ENCODE measurements around the gene CSTPP1.

CSTPP1 gene

DNA sequence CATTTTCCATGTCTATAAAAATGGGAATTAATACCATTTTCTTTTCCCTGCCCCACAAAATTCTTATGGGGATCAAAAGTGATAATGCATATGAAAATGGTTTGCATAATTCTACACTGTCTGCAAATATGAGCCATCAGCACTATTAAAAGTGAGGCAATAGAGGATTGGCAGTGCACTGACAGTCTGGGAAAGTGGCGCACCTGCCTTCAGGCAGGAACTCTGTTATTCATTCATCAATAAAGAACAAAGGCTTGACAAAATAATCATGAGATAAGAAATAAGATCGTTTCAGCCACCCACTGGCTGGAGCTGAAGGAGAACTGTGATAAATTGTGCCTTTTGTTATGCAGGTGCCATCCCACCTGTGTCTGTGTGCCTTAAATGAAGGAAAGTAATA, 190.7 kb downstream of the CSTPP1 start:
- no peaks in the 10 kb centered on the region for H3K36me3 Mint-ChIP-seq (ENCODE audit: low read depth)
- H3K4me1 Mint-ChIP-seq (ENCODE audit: low read depth): no peaks in the 10 kb centered on the region
- no peak for DNase-seq (ENCODE audit: low spot score)
- no peaks in the 10 kb centered on the region for H3K9me3 Mint-ChIP-seq
- H3K27ac Mint-ChIP-seq: no peak overlapping the region
- no peaks in the 10 kb centered on the region for H3K27me3 Mint-ChIP-seq (ENCODE audit: low read depth)
- no peak overlapping the region for H3K4me3 Mint-ChIP-seq

DNA sequence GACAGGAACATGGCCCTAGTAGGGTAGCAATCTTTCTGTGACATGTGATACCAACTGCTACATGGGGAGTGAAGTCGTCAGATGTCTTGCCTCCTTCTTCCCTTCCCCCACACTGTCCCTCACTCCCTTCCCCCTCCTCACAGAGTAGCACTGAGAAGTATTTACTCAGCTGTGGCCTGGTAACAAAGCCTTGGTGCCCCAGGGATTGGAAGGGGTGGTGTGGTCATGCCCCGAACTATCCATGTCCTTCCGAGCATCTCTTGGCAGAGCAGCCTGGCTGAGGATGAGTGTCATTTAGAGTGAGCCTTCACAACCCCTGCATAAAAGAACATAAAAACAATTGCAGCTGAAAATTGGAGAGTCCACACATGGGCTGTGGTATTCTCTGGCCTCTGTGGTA, 194.0 kb downstream of the CSTPP1 start:
- no peaks in the 10 kb centered on the region for H3K4me1 Mint-ChIP-seq (ENCODE audit: low read depth)
- H3K27ac Mint-ChIP-seq: no peak overlapping the region
- no peaks in the 10 kb centered on the region for H3K36me3 Mint-ChIP-seq (ENCODE audit: low read depth)
- H3K27me3 Mint-ChIP-seq (ENCODE audit: low read depth): no peaks in the 10 kb centered on the region
- DNase-seq (ENCODE audit: low spot score): no peak
- no peak overlapping the region for H3K4me3 Mint-ChIP-seq
- H3K9me3 Mint-ChIP-seq: no peaks in the 10 kb centered on the region

DNA sequence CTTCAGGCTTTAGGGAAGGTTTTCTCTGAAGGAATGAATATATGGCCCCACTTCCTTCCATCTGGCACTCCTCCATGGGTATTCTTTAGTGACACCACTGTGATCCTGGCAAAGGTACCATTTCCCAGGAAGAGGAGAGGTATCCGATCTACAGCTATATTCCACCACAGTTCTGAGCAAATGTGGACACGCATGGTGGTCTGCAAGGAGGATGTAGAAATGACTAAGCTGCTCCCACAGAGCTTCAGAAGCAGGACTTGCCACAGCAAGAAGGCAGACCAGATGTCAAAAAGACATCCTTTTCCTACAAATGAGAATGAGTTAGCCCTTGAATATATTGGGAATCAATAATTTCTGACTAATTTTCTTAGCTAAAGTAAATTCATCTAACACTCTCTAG, 194.6 kb downstream of the CSTPP1 start:
- Mint-ChIP-seq H3K4me1 (ENCODE audit: low read depth) (no peaks in the 10 kb centered on the region), H3K9me3 (no peaks in the 10 kb centered on the region), H3K36me3 (ENCODE audit: low read depth) (no peaks in the 10 kb centered on the region), H3K27ac (no peak overlapping the region), H3K27me3 (ENCODE audit: low read depth) (no peaks in the 10 kb centered on the region), H3K4me3 (no peak overlapping the region)
- no peak for DNase-seq (ENCODE audit: low spot score)

DNA sequence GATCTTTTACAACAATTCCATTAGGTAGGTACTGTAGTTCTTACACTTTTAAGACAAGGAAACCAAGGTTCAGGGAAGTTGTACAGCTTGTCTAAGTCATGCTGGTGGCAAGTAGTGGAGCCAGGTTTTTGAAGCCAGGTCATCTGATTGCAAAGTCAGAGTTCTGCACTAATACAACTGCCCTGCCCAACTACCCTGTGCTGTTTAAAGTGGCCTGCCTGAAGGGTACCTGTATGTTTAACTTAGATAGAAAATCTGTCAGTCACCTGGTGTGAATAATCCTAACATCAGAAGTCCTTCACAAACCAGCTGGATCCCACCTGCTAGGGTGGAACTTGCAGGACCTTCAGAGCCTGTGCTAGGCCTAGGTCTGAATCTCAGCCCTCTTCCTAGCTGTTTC, 195.9 kb downstream of the CSTPP1 start:
- Mint-ChIP-seq H3K27ac (no peak overlapping the region), H3K4me3 (no peak overlapping the region), H3K27me3 (ENCODE audit: low read depth) (no peaks in the 10 kb centered on the region), H3K9me3 (no peaks in the 10 kb centered on the region), H3K4me1 (ENCODE audit: low read depth) (no peaks in the 10 kb centered on the region), H3K36me3 (ENCODE audit: low read depth) (no peaks in the 10 kb centered on the region)
- DNase-seq (ENCODE audit: low spot score): no peak

DNA sequence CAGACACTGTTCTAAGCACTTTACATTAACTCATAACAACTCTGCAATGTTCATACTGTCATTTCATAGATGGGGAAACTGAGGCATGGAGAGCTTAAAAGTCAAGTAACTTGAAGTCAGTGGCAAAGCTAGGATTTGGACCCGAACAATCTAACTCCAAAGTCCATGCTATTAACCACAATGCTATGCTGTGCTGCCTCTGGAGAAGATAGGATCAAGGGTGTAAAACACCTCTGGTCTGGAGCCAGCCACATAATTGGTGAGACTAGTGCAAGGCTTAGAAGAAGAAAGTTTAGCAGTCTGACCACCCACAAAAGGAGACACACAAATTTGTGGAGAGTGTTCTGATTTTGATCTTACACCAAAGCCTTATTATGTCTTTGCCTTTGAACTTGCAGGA, 196.4 kb downstream of the CSTPP1 start:
- Mint-ChIP-seq H3K9me3 (no peaks in the 10 kb centered on the region), H3K27me3 (ENCODE audit: low read depth) (no peaks in the 10 kb centered on the region), H3K4me1 (ENCODE audit: low read depth) (no peaks in the 10 kb centered on the region), H3K36me3 (ENCODE audit: low read depth) (no peaks in the 10 kb centered on the region), H3K4me3 (no peak overlapping the region), H3K27ac (no peak overlapping the region)
- DNase-seq (ENCODE audit: low spot score): no peak

DNA sequence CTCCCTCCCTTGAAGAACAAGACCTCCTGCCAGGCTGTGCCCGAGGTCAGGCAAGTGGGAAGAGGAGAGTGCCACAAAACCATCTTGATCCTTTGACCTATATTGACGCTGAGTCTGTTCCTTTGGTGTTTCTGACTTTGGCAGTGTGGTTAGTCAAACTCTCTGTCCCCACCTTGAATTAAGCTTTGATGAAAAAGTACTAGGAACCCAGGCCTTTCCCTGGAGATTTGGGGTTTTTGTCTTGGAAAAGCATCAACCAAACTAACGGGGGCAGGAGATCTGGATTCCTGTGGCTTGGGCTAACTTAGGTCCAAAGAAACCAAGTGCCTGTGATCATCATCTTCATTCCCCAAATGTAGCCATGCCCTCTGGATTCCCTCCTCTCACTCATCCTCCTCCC, 199.8 kb downstream of the CSTPP1 start:
- Mint-ChIP-seq H3K36me3 (ENCODE audit: low read depth) (peaks cover 3% of the 10 kb centered on the region), H3K4me1 (ENCODE audit: low read depth) (peaks cover 3% of the 10 kb centered on the region), H3K4me3 (no peak overlapping the region), H3K27me3 (ENCODE audit: low read depth) (no peaks in the 10 kb centered on the region), H3K27ac (no peak overlapping the region), H3K9me3 (no peaks in the 10 kb centered on the region)
- no peak for DNase-seq (ENCODE audit: low spot score)

DNA sequence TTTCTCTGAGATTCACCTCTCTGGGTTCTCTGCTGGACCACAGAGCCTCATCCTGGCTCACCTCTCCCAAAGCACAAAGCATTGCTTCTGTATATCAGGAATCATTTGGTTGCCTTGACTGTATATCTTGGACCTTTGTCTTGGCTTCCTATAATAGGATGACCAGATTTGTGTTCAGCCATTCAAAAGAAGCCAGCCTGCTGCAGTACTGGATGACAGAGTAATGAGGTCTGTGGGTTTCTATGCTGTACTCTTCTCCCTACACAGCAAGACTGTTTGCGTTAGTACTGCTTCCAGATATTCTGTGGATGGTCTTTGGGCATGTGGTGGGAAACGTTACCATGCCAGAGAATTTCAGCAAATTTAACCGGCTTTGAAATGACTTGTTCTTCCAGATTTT, 200.4 kb downstream of the CSTPP1 start:
- H3K9me3 Mint-ChIP-seq: no peaks in the 10 kb centered on the region
- H3K27ac Mint-ChIP-seq: no peak overlapping the region
- H3K36me3 Mint-ChIP-seq (ENCODE audit: low read depth): peaks cover 3% of the 10 kb centered on the region
- no peak for DNase-seq (ENCODE audit: low spot score)
- no peak overlapping the region for H3K4me3 Mint-ChIP-seq
- peaks cover 3% of the 10 kb centered on the region for H3K4me1 Mint-ChIP-seq (ENCODE audit: low read depth)
- H3K27me3 Mint-ChIP-seq (ENCODE audit: low read depth): no peaks in the 10 kb centered on the region

DNA sequence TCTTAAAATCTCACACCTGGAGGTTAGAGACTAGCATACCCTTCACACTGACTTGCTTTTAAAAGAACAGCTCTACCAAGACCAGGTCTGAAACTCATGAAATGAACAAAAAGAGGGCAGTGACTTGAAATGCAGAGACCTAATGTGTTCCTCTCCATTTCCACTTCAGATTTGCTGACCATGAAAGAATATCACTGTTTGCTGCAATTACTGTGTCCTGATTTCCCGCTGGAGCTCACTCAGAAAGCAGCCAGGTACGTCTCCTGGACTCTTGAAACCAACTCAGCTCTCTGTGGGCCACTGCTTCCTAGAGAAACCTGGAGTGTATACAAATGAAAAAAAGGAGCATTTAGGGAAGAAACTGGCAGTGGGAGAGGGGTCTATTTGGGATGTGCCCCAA, 200.9 kb downstream of the CSTPP1 start:
- H3K4me3 Mint-ChIP-seq: no peak overlapping the region
- H3K36me3 Mint-ChIP-seq (ENCODE audit: low read depth): peaks cover 3% of the 10 kb centered on the region
- DNase-seq (ENCODE audit: low spot score): no peak
- no peaks in the 10 kb centered on the region for H3K9me3 Mint-ChIP-seq
- peaks cover 3% of the 10 kb centered on the region for H3K4me1 Mint-ChIP-seq (ENCODE audit: low read depth)
- no peaks in the 10 kb centered on the region for H3K27me3 Mint-ChIP-seq (ENCODE audit: low read depth)
- H3K27ac Mint-ChIP-seq: no peak overlapping the region

DNA sequence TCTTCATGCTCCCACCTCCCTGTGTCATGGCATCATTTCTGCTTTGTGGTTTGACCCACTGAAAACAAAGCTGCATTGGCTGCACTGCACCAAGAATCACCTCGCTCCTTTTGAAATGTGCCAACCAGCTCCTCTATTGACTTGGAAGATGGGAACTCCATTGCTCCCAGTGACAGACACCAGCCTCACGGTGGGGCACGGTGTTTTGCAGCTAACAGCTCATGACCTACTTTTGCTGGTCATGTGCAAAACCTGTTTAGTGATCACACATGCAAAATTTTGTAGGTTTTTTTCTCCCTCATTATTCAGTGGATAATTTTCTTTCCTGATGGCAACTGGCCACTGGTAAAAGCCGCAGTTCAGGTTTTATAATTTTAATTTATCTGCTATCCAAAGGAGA, 203.3 kb downstream of the CSTPP1 start:
- H3K4me3 Mint-ChIP-seq: no peak overlapping the region
- no peak for DNase-seq (ENCODE audit: low spot score)
- H3K4me1 Mint-ChIP-seq (ENCODE audit: low read depth): peaks cover 3% of the 10 kb centered on the region
- no peak overlapping the region for H3K27ac Mint-ChIP-seq
- no peaks in the 10 kb centered on the region for H3K9me3 Mint-ChIP-seq
- H3K36me3 Mint-ChIP-seq (ENCODE audit: low read depth): peaks cover 3% of the 10 kb centered on the region
- H3K27me3 Mint-ChIP-seq (ENCODE audit: low read depth): no peaks in the 10 kb centered on the region

DNA sequence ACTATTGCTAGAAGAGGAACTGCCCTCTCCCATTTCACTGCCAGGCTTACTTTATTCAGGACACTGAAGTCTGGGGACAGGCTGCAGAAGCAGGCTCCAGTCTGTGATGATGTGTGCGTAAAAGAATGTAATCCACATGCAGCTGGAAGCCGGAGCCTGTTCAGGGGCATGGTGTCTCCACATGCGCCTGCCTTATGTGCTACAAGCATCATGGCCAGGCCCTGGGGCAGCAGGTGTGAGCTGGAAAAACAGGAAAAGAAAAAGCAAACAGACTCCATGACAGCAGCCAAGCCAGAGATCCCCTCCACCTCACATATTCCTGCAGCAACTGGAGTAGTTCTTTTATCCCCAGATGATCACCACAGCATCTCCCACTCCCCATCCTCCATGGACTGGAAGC, 206.8 kb downstream of the CSTPP1 start:
- no peak for DNase-seq (ENCODE audit: low spot score)
- H3K36me3 Mint-ChIP-seq (ENCODE audit: low read depth): peaks cover 3% of the 10 kb centered on the region
- H3K27ac Mint-ChIP-seq: no peak overlapping the region
- peaks cover 3% of the 10 kb centered on the region for H3K4me1 Mint-ChIP-seq (ENCODE audit: low read depth)
- no peak overlapping the region for H3K4me3 Mint-ChIP-seq
- H3K9me3 Mint-ChIP-seq: no peaks in the 10 kb centered on the region
- no peaks in the 10 kb centered on the region for H3K27me3 Mint-ChIP-seq (ENCODE audit: low read depth)

DNA sequence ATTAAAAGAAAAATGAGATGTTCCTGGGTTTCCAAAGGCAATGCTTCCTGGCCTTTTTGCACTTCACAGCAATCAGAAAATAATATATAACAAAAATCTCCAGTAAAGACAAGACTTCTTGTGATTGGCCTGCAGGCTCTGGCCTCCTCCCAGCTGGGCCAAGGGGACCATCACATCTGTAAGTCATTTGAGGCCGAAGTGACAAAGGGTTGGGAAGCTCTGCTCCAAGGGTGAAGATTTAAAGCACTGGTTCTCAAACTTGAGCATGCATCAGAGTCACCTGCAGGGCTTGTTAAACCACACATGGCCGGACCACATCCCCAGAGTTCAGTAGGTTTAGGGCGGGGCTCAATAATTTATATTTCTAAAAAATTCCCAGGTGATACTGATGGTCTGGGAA, 208.0 kb downstream of the CSTPP1 start:
- Mint-ChIP-seq H3K36me3 (ENCODE audit: low read depth) (no peaks in the 10 kb centered on the region), H3K4me3 (no peak overlapping the region)

DNA sequence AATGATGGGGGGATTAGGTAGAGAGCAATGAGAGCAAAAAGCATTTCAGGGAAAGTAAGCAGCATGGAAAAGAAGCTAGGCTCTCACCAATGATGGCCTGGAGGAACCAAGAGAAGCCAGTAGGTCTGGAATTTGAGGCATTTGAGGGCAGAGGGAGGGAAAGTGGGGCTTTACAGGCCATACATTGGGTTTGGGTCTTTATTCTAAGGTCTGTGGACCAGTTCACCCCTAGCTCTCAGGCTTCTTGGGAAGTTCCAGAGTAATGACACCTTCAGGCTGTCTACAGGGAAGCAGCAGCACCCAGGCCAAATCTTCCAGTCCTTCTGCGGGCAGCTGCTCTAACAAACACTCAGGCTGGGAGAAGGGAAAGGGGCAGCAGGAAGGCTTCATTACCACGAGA, 210.7 kb downstream of the CSTPP1 start:
- Mint-ChIP-seq H3K36me3 (ENCODE audit: low read depth) (no peaks in the 10 kb centered on the region), H3K4me1 (ENCODE audit: low read depth) (no peaks in the 10 kb centered on the region), H3K4me3 (no peak overlapping the region), H3K27me3 (ENCODE audit: low read depth) (no peaks in the 10 kb centered on the region), H3K9me3 (no peaks in the 10 kb centered on the region), H3K27ac (no peak overlapping the region)
- no peak for DNase-seq (ENCODE audit: low spot score)

More for the DNA sequence above, 208.0 kb downstream of the CSTPP1 start:
- no peak for DNase-seq (ENCODE audit: low spot score)
- H3K27ac Mint-ChIP-seq: no peak overlapping the region
- H3K27me3 Mint-ChIP-seq (ENCODE audit: low read depth): no peaks in the 10 kb centered on the region
- H3K4me1 Mint-ChIP-seq (ENCODE audit: low read depth): no peaks in the 10 kb centered on the region
- no peaks in the 10 kb centered on the region for H3K9me3 Mint-ChIP-seq

DNA sequence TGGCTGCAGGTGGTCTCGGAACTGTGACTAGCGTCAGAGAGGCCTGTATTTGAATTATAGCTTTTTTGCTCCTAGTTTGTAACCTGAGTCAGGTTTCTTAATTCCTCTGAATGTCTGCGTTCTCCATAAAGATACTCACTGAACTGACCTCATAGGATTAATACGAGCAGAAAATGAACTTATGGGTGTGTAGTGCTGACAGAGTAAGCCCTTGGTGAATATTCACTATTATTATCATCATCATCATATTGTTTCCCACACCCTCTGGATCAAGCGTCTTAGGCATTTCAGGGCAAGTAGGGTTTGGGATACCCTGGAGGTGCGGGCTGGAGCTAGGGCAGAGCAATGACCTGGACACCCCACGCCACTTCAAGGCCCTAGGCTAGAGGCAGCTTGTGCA, 211.1 kb downstream of the CSTPP1 start:
- H3K4me1 Mint-ChIP-seq (ENCODE audit: low read depth): no peaks in the 10 kb centered on the region
- no peaks in the 10 kb centered on the region for H3K9me3 Mint-ChIP-seq
- no peak overlapping the region for H3K4me3 Mint-ChIP-seq
- H3K27me3 Mint-ChIP-seq (ENCODE audit: low read depth): no peaks in the 10 kb centered on the region
- no peak for DNase-seq (ENCODE audit: low spot score)
- H3K27ac Mint-ChIP-seq: no peak overlapping the region
- H3K36me3 Mint-ChIP-seq (ENCODE audit: low read depth): no peaks in the 10 kb centered on the region

DNA sequence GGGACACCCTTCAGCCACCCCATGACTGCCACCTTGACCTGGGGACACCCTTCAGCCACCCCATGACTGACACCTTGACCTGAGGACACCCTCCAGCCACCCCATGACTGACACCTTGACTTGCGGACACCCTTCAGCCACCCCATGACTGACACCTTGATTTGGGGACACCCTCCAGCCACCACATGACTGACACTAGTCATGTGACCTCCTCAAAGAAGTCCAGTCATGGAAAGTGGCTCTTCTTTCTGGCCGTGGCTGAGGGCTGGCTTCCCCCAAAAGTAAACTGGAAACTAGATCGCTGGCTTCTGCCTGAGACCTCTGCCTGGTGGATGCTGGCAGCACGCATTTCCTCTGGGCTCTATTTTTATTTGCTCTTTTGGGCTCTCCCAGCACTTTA, 211.7 kb downstream of the CSTPP1 start:
- Mint-ChIP-seq H3K36me3 (ENCODE audit: low read depth) (no peaks in the 10 kb centered on the region), H3K27me3 (ENCODE audit: low read depth) (no peaks in the 10 kb centered on the region), H3K4me1 (ENCODE audit: low read depth) (peaks cover 2% of the 10 kb centered on the region), H3K9me3 (no peaks in the 10 kb centered on the region), H3K4me3 (no peak overlapping the region), H3K27ac (no peak overlapping the region)
- no peak for DNase-seq (ENCODE audit: low spot score)

DNA sequence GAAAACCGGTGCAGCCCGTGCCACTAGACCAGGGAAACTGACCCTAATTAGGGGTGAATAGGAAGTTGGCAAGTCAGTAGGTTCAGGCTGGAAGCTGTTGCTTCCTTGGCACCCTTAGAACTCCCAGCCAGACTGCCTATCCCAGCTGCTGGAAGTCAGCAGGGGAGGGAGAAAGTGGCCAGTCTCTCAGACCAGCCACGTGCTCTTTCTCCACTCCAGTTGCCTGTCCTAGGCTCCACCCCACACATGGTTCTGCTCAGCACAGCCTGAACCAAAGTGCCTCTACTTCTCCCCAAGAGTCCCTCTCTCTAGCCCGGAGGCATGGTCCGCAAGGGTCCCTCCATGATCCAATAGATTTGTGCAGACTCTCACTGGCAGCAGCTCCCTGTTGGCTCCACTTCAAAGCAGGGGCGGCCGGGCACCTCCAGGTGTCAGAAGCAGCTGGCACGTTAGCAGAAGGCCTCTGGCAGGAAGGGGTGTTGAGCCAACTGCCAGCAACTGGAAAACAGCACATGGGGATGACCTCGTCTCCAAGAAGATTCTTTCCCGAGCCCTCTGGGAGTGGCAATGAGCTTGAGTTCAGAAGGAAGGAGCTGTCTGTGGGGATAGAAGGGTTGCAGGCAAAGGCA, 212.5 kb downstream of the CSTPP1 start:
- no peaks in the 10 kb centered on the region for H3K36me3 Mint-ChIP-seq (ENCODE audit: low read depth)
- no peak for DNase-seq (ENCODE audit: low spot score)
- peaks cover 4% of the 10 kb centered on the region for H3K4me1 Mint-ChIP-seq (ENCODE audit: low read depth)
- H3K27me3 Mint-ChIP-seq (ENCODE audit: low read depth): no peaks in the 10 kb centered on the region
- no peak overlapping the region for H3K27ac Mint-ChIP-seq
- H3K9me3 Mint-ChIP-seq: no peaks in the 10 kb centered on the region
- H3K4me3 Mint-ChIP-seq: no peak overlapping the region
